GM03348 (cell line): ENCODE results near the gene CCDC38.
"Not testable (repeated sequence)": the region's sequence is repeated elsewhere in the genome, so short reads cannot be mapped to it uniquely, and the experiment has no call there.

Experiments used
- DNase-seq: peaks from one replicate; pipeline ENCODE4 v3.0.0; 2012; ENCODE audit warnings: low spot score

CCDC38 gene

DNA sequence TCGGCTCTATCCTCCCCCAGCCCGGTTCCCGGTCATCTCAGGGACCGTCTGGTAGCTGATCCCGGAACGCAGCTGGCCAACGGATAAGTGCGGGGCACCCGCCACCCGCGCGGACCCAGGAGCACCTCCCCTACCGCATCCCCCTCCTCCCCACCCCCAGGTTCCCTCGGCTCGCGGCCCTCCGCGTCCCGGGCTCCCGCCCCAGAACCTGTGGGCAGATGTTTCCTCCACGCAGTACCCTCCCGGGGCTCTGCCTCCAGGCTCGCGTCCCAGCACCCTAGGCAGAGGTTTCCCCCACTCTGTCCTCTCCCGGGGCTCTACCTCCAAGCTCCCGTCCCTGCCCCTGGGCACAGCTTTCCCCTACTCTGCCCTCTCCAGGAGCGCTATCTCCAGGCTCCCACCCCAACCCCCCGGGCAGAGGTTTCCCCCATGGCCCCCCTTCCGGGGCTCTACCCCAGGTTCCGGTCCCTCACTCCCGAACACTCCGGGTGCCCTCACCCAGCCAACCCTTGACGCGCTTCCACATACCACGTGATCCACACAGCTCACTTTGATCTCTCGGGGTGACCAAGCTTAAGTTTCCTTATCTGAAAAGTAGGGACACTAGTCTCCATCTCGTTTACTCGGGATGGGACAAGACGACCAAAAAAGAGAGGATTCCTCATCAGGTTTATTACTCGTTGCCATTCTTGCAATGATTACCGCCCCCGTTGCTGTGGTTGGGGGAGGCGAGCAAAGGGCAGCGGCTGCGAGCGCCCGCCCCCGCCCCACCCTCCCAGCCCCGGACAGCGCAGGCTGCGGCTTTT lies at the start of gene CCDC38:
Gene CCDC38, minus strand, starts transcription at position 91 of the 806 bp plus-strand sequence. CDS start 6,105 bp downstream, outside the sequence.
- peak; percentile 79 for DNase-seq

DNA sequence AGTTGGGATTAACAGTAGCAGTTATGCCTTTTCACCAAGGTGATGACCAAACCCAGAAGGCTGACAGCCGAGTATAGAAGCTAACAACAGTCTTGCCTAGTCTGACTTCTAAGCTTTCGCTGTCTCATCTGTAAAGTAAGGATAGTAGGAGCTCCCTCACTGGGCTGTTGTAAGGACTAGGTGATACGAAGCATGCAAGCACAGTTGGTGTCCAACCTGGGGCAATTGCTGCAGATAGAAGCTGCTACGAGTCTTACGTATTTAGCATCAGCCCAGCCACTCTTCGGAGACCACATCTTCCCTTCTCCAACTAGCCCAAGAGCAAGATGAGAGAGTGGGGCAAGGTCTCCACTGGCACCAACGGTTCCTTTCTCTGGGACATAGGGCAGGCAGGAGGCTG lies 47.7 kb upstream of the CCDC38 start:
- no peak for DNase-seq

DNA sequence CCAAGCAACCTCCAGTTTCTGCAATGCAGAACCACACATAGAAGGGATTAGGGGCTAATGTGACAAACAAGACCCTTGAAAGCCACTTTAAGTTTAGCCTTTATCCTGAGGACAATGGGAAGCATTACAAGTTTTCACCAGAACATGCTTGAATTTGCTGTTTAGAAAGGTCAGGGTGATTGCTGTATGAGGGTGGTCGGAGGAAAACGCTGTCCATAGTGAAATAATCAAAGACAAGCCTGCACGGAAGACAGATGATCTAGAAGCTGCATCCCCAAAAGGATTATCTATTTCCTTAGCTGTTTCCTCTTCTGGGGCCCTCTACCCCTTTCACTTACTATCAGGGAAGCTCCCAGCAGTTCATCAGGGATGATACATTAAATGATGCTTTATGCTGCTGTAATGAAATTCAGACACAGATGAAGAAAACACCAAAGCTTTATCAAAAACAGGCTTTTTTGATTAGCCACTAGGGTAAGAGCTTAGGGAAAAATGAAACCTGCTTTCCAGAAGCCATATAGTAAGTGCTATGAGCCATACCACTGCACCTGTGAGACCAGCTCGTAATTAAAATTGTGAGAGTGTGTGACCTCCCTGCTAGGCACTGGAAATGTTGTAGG lies 47.2 kb upstream of the CCDC38 start:
- DNase-seq, result no peak

DNA sequence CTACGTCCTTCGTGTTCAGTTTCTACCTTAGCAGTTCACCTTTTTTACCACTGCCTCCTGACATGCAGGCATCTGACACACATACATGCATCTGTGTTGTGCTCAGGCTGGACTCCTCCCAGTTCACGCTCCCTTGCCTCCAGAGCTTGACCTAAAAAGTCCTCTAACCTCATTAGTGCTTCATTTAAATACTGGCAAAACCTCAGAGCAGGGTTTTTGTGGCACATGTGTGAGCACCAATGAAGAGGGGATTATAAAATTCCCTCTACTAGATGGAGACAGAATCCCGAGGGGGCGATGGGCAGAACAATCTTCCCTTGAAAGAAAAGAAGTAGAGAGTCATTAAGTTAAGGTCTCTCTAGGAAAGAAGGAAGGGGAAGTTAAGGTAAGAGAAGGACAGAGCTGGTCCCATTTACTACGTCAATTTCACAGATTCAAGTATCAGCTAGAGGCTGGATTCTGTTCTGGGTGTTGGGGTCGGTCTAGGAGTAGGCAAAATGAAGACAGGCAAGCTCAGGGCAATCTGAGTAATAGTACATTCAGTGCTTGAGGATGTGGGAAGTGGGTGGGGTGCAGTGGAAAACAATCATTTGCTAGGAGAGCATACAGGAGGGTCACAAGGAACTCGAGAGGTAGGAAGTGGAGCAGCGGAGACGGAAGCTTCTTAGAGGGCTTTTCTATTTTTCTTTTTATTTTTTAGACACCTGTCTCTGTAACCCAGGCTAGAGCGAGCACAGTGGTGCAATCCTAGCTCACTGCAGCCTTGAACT lies 46.3 kb upstream of the CCDC38 start:
- DNase-seq, result no peak

DNA sequence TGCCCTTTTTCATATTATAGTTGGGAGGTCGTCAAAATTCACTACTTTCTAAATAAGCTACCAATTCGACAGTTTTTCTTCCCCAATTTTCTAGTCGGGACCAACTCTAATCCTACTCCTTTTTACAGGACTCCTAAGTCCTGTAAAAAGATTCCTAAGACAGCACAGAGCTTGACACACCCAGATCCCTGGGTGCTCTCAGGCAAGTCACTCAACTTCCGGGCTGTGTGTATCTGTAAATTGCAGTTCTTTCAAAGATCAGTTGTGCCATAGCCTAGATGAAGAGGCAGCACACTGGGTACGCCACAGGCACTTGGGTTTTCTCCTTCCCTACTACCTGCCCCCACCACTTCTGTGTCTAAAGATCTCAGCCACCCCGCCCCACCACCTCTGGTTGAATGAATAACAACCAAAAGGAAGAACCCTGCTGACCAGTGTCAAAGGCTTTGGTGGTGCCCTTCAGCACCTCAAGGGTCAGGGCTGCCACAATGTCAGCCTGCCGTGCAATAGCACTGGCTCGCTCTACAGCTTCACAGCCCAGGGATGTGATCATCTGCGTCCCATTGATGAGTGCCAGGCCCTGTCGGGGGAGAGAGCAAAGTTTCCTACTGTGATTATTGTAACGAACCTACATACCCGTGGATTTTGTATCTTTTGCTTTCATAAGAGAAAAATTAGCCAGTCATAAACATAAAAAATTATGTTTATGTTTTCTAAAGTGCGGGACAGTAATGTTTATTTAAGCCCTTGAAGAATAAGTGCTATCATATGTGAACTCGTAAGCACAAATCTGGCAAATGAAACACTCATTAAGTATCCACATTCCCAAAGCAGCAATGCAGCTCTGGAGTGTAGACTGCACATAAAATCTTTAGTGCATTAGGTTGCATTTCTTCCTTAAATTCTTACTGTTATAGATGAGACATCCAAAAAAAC lies 44.5 kb upstream of the CCDC38 start:
- DNase-seq, result no peak

DNA sequence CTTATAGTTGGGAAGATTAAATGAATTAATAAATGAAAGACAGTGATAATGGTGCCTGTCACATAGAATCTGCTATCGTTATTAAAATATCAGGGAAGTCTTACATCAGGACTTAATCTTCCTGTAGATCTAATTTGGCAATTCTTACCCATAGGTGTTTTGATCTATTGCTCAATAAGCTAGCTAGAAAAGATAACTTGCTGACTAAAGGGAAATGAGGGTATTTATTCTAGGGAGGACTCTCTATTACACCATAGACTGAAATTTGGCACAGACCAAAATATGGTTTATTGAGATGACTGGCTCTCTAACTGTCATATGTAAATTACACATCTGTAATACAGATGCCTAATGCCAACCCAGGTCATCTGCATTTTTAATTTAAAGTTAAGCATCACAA lies 42.3 kb upstream of the CCDC38 start:
- no peak for DNase-seq

DNA sequence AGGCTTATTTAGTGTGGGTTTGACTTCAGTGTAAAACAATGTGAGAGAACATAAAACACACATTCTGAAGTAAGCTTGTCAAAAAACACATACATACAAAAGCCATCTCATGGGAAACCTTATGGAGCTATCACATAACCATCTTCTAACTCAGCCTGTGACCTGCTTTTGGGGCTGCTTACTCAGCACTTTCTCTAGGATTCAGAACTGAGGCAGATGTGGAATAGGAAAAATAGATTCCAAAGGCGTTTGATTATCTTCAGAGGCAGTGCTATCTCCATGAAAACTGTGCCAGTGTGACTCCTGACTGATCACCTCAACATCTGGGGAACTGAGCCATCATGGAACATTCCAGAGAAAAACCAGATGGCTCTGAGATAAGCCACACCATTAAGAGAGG lies 40.2 kb upstream of the CCDC38 start:
- no peak for DNase-seq

DNA sequence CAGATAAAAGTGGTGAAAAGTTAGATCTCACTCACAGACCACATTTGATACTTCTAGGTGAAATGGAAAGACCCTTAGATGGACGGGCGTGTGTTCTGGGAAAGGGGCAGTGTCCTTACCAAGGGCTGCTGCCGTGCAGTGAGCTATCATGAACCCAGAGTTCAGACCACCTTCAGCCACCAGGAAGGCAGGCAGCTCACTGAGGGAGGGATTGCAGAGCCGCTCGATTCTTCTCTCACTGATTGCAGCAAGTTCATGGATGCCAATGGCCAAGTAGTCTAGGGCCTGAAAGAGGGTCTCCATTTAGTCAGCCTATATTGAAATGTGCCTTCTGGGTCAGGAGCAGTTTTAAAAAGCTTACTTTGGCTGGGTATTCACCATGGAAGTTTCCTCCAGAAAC lies 38.0 kb upstream of the CCDC38 start:
- no peak for DNase-seq

DNA sequence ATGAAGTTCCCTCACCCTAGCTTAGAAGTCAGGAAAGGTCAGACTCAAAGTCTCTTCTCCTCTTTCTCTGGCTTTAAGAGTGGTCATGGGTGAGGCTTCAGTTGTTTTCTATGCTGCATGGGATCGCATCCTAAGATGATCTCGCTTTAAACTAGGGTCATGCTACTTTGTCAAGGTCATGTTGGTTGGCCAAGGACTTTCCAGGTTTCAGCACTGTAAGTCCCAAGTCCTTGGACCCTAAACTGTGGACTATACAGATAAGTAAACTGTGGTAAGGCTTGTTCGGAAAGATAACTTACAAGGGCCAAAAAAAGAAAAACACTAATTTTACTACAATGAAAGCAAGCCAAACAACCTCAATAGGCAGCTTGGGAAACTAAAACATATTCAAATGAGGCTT lies 36.4 kb upstream of the CCDC38 start:
- DNase-seq, result no peak

DNA sequence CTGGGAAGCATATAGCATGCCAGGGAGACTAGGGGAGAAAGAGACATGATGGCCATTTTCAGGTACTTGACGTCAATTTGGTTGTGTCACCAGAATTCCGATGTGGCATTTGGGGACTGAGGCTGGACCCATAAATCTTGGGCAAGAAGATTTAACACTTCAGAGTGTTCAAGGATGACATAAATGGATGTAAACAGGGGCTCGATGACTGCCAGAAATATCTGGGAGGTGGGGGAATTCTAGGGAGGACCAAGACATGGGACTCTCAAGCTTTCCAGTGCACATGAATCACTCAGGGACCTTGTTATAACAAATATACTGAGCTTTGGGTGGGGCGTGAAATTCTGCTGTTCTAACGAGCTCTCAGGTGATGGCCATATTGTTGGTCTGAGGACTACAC lies 35.9 kb upstream of the CCDC38 start:
- DNase-seq, result no peak

DNA sequence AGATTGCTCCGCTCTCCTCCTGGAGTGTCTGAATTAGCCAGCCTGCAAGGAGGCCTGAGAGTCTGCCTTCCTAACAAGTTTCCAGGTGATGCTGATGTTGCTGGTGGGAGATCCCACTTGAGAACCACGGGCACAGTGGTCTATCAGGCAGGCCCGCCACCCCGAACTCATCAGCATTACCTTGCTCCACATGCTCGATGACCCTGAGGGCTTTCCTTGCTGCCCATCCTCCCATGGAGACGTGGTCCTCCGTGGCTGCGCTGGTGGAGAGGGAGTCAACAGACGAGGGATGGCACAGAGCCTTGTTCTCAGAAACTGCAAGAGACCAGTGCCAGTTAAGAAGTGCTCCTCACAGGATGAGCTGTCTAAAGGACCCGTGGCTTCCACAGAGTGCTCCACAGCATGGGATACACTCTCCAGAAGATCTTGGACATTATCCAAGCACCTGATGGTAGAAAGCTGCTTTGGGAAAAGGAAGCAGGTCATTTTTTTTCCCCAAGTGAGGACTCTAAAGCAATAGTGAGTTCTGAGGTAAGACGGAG lies 35.4 kb upstream of the CCDC38 start:
- no peak for DNase-seq

DNA sequence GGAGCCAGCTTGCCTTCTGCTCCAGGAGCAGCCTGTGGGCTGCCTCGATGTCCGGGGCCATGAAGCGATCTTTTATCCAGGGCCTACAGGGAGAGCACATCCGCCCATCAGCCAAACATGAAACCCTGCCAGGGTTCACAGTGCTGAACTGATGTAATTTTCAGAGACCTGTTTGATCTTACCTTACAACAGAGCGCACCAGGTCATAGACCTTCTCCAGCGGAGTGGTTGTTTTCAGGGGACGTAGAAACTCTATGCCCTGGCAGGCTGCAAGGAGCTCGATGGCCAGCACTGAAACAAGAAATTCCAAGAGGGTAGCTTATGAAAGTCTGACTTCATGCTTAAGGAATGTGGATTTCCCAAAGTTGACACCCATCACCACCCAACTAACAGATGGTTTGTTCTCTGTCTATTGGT lies 34.0 kb upstream of the CCDC38 start:
- no peak for DNase-seq

DNA sequence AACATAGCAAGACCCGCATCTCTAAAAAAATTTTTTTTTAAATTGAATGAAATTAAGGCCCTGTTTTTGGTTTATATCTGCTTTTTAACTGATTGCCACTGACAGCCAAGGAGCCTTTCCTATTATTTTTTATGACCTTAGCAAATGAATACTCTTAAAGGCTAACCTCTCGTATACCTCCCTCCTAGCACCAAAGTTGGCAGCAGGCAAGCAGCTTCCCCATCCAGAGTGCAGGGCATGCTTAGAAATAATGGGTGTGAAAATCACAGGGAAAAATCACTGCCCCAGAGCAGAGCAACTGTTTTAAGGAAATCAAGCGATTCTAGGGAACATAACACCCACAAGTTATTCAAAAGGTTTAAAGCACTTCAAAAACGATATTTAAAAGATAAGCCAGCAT lies 33.1 kb upstream of the CCDC38 start:
- DNase-seq, result no peak

DNA sequence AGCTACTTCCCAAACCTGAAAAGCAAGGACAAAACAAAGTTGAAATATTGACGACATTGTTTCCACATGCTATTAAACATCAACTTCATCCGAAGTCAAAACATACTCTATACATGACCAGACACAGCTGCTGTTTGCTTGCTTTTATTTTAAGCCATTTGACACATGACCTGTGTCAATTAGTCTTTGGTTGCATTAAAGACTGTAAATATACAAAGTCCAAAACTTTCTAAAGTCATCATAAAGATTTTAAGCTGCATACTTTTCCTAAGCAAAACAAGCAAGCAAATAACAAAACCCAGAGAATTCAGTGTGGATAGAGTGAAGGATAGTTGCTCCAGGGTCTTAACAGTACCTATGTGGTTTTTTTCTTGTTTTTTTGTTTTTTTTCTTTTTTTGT lies 31.9 kb upstream of the CCDC38 start:
- DNase-seq, result no peak

DNA sequence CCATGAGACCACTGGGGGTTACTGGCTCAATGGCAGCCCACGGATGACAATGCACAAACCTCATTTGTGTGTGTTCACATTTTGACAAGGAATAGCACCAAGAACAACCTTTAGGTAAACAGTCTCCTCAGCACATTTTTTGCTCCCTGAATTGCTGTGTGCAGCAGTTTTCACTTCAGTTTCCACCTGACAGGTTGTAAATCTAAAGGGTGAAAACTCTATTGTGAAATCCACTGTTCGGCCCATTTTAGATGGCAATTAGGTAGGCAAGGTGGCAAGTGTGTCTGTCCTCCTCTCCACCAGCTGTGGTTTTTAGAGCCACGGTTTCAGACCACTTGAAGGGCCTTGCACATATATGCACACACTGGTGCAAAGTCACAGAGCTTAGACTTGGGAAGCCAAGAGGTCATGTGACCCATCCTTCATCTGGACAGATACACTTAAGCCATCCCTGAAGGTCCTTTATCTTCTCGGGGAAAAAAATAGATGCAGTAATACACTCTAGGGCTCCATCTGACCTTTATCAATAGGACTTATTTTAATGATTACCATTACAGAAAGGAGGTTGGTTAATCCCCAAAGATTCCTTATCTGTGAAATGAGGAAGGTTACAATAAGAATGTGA lies 30.5 kb upstream of the CCDC38 start:
- DNase-seq, result no peak

DNA sequence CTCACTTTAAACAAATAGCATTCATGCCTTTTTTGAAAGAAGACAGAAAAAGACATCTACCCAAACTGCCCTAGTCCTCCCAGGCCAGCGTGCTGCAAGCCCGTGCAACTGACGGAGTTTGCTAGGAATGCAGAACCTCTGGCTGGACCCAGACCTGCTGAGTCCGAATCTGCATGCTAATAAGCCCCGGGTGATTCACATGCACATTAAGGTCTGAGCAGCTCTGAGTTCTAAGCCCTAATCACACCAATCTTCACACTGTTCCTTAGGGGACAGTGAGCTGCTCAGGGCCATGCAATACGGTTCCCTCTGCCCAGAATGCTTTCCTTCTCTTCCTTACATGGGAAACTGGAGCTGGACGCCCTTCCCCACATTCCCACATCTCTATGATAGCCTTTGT lies 28.5 kb upstream of the CCDC38 start:
- DNase-seq, result no peak

DNA sequence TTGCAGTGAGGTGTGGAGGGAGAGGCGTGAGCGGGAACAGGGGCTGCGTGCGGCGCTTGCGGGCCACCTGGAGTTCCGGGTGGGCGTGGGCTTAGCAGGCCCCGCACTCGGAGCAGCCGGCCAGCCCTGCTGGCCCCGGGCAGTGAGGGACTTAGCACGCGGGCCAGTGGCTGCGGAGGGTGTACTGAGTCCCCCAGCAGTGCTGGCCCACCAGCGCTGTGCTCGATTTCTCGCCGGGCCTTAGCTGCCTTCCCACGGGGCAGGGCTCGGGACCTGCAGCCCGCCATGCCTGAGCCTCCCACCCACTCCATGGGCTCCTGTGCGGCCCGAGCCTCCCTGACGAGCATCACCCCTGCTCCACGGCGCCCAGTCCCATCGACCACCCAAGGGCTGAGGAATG lies 26.7 kb upstream of the CCDC38 start:
- not testable (repeated sequence) for DNase-seq

DNA sequence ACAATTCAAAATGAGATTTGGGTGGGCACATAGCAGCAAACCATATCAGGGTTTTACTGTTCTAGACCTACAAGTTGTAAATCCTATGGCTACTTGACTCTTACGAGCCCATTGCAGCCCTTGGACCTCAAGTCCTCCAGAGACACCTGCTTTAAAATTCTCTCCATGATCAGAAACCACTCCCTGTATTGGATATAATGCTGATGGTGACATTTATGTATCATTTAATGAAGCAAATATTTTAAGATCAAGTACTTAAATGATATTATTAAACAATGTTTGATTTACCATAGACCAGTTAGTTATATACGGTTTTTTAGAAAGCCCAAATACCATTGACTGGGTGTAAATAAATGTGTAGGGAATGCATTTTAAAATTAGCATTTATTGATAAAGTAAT lies 24.9 kb upstream of the CCDC38 start:
- DNase-seq, result no peak

DNA sequence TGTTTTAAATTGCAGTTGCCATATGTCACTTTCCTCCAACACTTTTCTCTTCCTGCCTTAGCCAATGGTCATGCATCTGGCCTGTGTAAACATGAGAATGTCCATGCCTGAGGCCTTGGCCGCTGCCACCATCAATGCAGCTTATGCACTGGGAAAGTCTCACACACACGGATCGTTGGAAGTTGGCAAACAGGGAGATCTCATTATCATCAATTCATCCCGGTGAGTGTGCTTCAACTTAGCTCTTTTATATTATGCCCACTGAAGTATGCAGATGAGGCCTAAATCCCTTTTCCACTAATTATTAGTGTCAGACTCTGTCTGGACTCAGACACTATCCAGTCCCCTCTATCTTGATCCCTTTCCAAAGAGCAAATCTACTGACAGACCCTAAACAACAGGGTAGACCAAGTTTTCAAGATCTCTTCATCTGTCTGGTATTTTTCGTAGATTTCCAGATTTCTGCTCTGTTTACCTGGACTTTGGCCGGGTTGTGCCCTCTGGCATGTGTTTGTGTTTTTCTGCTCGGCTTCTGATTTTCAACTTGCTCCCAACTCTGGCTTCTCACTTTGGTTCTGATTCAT lies 24.0 kb upstream of the CCDC38 start:
- no peak for DNase-seq

DNA sequence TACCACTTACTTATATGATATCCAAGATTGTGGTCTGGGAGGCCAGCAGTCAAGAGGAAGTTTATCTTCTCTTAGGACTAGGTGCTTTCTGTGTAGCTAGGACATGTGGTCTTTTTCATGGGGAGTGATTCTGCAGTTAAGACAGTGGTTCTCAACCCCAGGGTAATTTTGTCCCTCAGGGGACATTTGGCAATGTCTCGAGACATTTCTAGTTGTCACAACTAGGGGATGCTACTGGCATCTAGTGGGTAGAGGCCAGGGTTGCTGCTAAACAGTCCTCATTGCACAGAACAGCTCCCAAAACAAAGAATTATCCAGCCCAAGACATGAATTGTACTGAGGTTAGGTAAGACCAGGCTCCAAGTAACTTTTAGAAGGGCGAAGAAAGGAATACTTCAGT lies 20.7 kb upstream of the CCDC38 start:
- DNase-seq, result no peak

DNA sequence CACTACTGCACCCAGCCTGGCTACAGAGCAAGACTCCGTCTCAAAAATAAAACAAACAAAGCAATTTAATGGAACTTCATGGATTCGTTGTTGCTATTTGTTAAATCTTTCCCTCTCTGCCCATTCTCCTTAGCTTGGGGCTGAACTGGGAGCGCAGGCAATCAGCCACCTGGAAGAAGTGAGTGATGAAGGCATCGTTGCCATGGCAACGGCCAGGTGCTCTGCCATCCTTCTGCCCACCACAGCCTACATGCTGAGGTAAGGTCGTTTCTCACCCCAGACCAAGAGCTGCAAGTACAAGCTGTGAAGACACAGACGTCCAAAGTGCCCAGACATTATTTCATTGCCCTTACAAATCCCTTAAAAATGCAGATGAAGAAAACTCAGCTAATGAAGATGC lies 19.8 kb upstream of the CCDC38 start:
- DNase-seq, result no peak
